ENCODE measurements around the gene NR3C2. TPM values are rescaled to one million over a fixed set of nuclear protein-coding genes. Genes with fewer than 3 reads are reported as not detected.

NR3C2 gene
- total and polyA plus RNA-seq, 2 experiments from 2014 or later, result 1.2 to 3.0 TPM

DNA sequence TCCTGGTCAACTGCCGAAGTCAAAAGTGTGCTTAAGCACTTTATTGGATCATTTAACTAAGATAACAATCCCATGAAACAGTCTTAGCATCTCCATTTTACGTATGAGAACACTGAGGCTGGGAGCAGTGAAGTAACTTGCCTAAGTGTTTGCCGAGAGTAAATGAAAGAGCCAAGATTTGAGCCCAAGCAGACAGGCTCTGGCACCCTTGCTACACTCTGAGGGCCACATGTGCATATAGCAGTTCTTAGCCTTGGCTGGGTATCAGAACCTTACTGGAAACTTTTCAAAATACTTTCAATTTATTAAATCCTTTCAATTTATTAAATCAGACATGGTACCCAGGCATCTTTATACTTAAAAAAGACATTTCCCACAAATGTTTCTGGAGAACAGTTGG is 225.9 kb downstream of the NR3C2 start:
- Mint-ChIP-seq H3K4me1 (peaks cover 4% of the 10 kb centered on the region; the same call in 1 of the 3 replicates), H3K27me3 (ENCODE audit: insufficient read depth, low read depth, poor library complexity) (no peaks in the 10 kb centered on the region), H3K4me3 (no peak overlapping the region), H3K27ac (no peak overlapping the region), H3K36me3 (ENCODE audit: low read depth) (no peaks in the 10 kb centered on the region), H3K9me3 (no peaks in the 10 kb centered on the region)
- DNase-seq (ENCODE audit: low spot score) (no peak), ATAC-seq (no peak)
- TF ChIP-seq, protein P1, sequence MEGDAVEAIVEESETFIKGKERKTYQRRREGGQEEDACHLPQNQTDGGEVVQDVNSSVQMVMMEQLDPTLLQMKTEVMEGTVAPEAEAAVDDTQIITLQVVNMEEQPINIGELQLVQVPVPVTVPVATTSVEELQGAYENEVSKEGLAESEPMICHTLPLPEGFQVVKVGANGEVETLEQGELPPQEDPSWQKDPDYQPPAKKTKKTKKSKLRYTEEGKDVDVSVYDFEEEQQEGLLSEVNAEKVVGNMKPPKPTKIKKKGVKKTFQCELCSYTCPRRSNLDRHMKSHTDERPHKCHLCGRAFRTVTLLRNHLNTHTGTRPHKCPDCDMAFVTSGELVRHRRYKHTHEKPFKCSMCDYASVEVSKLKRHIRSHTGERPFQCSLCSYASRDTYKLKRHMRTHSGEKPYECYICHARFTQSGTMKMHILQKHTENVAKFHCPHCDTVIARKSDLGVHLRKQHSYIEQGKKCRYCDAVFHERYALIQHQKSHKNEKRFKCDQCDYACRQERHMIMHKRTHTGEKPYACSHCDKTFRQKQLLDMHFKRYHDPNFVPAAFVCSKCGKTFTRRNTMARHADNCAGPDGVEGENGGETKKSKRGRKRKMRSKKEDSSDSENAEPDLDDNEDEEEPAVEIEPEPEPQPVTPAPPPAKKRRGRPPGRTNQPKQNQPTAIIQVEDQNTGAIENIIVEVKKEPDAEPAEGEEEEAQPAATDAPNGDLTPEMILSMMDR (conservative IDR thresholded peaks at IDR 0.05; ENCODE audit: low read depth in 2 of 2), result no peak
- TF ChIP-seq POLR2AphosphoS5 (IDR thresholded peaks at IDR 0.05; ENCODE audit: low read depth) (no peak), ZNF114 (CRISPR knock-in tag; IDR thresholded peaks at IDR 0.05) (no peak), EZH2phosphoT487 (IDR thresholded peaks at IDR 0.05; ENCODE audit: unreplicated experiment) (no peak), EZH2 (IDR thresholded peaks at IDR 0.05; ENCODE audit: low read depth, unreplicated experiment) (no peak), STAT1 (IDR thresholded peaks at IDR 0.05; ENCODE audit: unreplicated experiment) (no peak), JUNB (IDR thresholded peaks at IDR 0.05; ENCODE audit: unreplicated experiment) (no peak), NANOG (IDR thresholded peaks at IDR 0.05; ENCODE audit: borderline replicate concordance) (no peak), CREB1 (CRISPR knock-in tag; IDR thresholded peaks at IDR 0.05; ENCODE audit: low read depth) (no peak), ZNF331 (CRISPR knock-in tag; IDR thresholded peaks at IDR 0.05; ENCODE audit: low read depth) (no peak)
- TF ChIP-seq, protein P2, sequence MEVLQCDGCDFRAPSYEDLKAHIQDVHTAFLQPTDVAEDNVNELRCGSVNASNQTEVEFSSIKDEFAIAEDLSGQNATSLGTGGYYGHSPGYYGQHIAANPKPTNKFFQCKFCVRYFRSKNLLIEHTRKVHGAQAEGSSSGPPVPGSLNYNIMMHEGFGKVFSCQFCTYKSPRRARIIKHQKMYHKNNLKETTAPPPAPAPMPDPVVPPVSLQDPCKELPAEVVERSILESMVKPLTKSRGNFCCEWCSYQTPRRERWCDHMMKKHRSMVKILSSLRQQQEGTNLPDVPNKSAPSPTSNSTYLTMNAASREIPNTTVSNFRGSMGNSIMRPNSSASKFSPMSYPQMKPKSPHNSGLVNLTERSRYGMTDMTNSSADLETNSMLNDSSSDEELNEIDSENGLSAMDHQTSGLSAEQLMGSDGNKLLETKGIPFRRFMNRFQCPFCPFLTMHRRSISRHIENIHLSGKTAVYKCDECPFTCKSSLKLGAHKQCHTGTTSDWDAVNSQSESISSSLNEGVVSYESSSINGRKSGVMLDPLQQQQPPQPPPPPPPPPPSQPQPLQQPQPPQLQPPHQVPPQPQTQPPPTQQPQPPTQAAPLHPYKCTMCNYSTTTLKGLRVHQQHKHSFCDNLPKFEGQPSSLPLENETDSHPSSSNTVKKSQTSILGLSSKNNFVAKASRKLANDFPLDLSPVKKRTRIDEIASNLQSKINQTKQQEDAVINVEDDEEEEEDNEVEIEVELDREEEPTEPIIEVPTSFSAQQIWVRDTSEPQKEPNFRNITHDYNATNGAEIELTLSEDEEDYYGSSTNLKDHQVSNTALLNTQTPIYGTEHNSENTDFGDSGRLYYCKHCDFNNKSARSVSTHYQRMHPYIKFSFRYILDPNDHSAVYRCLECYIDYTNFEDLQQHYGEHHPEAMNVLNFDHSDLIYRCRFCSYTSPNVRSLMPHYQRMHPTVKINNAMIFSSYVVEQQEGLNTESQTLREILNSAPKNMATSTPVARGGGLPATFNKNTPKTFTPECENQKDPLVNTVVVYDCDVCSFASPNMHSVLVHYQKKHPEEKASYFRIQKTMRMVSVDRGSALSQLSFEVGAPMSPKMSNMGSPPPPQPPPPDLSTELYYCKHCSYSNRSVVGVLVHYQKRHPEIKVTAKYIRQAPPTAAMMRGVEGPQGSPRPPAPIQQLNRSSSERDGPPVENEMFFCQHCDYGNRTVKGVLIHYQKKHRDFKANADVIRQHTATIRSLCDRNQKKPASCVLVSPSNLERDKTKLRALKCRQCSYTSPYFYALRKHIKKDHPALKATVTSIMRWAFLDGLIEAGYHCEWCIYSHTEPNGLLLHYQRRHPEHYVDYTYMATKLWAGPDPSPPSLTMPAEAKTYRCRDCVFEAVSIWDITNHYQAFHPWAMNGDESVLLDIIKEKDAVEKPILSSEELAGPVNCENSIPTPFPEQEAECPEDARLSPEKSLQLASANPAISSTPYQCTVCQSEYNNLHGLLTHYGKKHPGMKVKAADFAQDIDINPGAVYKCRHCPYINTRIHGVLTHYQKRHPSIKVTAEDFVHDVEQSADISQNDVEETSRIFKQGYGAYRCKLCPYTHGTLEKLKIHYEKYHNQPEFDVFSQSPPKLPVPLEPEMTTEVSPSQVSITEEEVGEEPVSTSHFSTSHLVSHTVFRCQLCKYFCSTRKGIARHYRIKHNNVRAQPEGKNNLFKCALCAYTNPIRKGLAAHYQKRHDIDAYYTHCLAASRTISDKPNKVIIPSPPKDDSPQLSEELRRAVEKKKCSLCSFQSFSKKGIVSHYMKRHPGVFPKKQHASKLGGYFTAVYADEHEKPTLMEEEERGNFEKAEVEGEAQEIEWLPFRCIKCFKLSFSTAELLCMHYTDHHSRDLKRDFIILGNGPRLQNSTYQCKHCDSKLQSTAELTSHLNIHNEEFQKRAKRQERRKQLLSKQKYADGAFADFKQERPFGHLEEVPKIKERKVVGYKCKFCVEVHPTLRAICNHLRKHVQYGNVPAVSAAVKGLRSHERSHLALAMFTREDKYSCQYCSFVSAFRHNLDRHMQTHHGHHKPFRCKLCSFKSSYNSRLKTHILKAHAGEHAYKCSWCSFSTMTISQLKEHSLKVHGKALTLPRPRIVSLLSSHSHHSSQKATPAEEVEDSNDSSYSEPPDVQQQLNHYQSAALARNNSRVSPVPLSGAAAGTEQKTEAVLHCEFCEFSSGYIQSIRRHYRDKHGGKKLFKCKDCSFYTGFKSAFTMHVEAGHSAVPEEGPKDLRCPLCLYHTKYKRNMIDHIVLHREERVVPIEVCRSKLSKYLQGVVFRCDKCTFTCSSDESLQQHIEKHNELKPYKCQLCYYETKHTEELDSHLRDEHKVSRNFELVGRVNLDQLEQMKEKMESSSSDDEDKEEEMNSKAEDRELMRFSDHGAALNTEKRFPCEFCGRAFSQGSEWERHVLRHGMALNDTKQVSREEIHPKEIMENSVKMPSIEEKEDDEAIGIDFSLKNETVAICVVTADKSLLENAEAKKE (CRISPR knock-in tag; IDR thresholded peaks at IDR 0.05), result no peak
- TF ChIP-seq, protein P3, sequence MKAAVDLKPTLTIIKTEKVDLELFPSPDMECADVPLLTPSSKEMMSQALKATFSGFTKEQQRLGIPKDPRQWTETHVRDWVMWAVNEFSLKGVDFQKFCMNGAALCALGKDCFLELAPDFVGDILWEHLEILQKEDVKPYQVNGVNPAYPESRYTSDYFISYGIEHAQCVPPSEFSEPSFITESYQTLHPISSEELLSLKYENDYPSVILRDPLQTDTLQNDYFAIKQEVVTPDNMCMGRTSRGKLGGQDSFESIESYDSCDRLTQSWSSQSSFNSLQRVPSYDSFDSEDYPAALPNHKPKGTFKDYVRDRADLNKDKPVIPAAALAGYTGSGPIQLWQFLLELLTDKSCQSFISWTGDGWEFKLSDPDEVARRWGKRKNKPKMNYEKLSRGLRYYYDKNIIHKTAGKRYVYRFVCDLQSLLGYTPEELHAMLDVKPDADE (IDR thresholded peaks at IDR 0.05), result no peak
- TF ChIP-seq, protein P4, sequence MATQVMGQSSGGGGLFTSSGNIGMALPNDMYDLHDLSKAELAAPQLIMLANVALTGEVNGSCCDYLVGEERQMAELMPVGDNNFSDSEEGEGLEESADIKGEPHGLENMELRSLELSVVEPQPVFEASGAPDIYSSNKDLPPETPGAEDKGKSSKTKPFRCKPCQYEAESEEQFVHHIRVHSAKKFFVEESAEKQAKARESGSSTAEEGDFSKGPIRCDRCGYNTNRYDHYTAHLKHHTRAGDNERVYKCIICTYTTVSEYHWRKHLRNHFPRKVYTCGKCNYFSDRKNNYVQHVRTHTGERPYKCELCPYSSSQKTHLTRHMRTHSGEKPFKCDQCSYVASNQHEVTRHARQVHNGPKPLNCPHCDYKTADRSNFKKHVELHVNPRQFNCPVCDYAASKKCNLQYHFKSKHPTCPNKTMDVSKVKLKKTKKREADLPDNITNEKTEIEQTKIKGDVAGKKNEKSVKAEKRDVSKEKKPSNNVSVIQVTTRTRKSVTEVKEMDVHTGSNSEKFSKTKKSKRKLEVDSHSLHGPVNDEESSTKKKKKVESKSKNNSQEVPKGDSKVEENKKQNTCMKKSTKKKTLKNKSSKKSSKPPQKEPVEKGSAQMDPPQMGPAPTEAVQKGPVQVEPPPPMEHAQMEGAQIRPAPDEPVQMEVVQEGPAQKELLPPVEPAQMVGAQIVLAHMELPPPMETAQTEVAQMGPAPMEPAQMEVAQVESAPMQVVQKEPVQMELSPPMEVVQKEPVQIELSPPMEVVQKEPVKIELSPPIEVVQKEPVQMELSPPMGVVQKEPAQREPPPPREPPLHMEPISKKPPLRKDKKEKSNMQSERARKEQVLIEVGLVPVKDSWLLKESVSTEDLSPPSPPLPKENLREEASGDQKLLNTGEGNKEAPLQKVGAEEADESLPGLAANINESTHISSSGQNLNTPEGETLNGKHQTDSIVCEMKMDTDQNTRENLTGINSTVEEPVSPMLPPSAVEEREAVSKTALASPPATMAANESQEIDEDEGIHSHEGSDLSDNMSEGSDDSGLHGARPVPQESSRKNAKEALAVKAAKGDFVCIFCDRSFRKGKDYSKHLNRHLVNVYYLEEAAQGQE (IDR thresholded peaks at IDR 0.05; ENCODE audit: unreplicated experiment), result no peak
- Histone ChIP-seq H3K27me3 (ENCODE audit: insufficient read depth) (no peaks in the 10 kb centered on the region), H3K4me1 (ENCODE audit: insufficient read depth) (no peaks in the 10 kb centered on the region), H3K9me2 (ENCODE audit: insufficient read depth) (no peaks in the 10 kb centered on the region), H3K36me3 (ENCODE audit: insufficient read depth) (no peaks in the 10 kb centered on the region; the same call in 1 of the 2 replicates), H2AFZ (no peak overlapping the region), H3K4me2 (no peak overlapping the region), H4K20me1 (replicated peaks; ENCODE audit: insufficient read depth) (no peaks in the 10 kb centered on the region), H3F3A (replicated peaks; ENCODE audit: low read depth) (no peaks in the 10 kb centered on the region), H3K27ac (ENCODE audit: low read depth) (no peak overlapping the region), H3K4me3 (no peak overlapping the region), H3K79me2 (replicated peaks; ENCODE audit: insufficient read depth) (no peaks in the 10 kb centered on the region)
